Breast epithelium (tissue), 4 donors: ENCODE measurements around the gene ITIH5. TPM values are rescaled to one million over a fixed set of nuclear protein-coding genes. Genes with fewer than 3 reads are reported as not detected.

Source experiments
- DNase-seq, 2 donors: peaks; one replicate each; pipeline ENCODE4 v3.0.0-alpha.2; 2019; ENCODE audit warnings: low spot score in 2 of 2
- H3K27ac ChIP-seq, 2 donors: fragments of 200-600 bp; sonication (generic) in 1 of 2; one replicate each; pipeline ENCODE4 v1.5.1; 2016 to 2019; ENCODE audit warnings: mild to moderate bottlenecking in 1 of 2
- H3K27me3 ChIP-seq, 2 donors: fragments of 200-600 bp; sonication (generic) in 1 of 2; one replicate each; pipeline versions ENCODE4 v1.5.1 to v1.6.0; 2017 to 2019; ENCODE audit warnings: control low read depth in 1 of 2, mild to moderate bottlenecking in 1 of 2
- H3K36me3 ChIP-seq: fragments of 200-600 bp; one replicate; pipeline ENCODE4 v1.5.1; 2019
- H3K4me1 ChIP-seq, 2 donors: fragments of 200-600 bp; sonication (generic); one replicate each; pipeline ENCODE4 v1.5.1; 2016 to 2019; ENCODE audit warnings: control low read depth in 1 of 2
- H3K4me3 ChIP-seq, 3 donors: fragments of 200-600 bp; sonication (generic); 1 replicate in 2 of 3; 2 replicates in 1 of 3; pipeline ENCODE4 v1.5.1; 2016 to 2019; ENCODE audit warnings: mild to moderate bottlenecking in 3 of 3, moderate library complexity in 2 of 3
- H3K9me3 ChIP-seq, 2 donors: fragments of 200-600 bp; sonication (generic) in 1 of 2; one replicate each; pipeline ENCODE4 v1.5.1; 2016 to 2019; ENCODE audit warnings: control low read depth in 1 of 2
- POLR2A ChIP-seq: fragments of 450-650 bp; IDR thresholded peaks from one replicate; pipeline ENCODE4 v1.6.1; 2016; ENCODE audit warnings: antibody characterized with exemption, mild to moderate bottlenecking, moderate library complexity
- POLR2AphosphoS5 ChIP-seq, 3 donors: sonication (generic); formaldehyde crosslinking; IDR thresholded peaks; one replicate each; pipeline ENCODE4 v1.6.1; 2017; ENCODE audit warnings: antibody characterized with exemption in 3 of 3
- intact Hi-C: fragments of 100-400 bp; cut with DNase I; formaldehyde crosslinking; loops from one replicate; pipeline ENCODE4 v1.15.1; 2023; ENCODE audit warnings: low total_unique reads
- total RNA-seq, 3 donors: library from RNA; depleted of rRNA; stranded (reverse); fragments of >200 nt; gene quantifications; one replicate each; pipeline ENCODE4 v1.1.0, GENCODE V29; 2016
- TF ChIP-seq, protein P1 (sequence below), 3 donors: fragments of 450-650 bp; IDR thresholded peaks; one replicate each; pipeline ENCODE4 v1.5.1; 2016 to 2017; ENCODE audit warnings: antibody characterized with exemption in 3 of 3, mild to moderate bottlenecking in 3 of 3, moderate library complexity in 3 of 3

ITIH5 gene
- total RNA-seq, 3 donors from 2014 or later = 18.7 to 407 (median 54.1) TPM

DNA sequence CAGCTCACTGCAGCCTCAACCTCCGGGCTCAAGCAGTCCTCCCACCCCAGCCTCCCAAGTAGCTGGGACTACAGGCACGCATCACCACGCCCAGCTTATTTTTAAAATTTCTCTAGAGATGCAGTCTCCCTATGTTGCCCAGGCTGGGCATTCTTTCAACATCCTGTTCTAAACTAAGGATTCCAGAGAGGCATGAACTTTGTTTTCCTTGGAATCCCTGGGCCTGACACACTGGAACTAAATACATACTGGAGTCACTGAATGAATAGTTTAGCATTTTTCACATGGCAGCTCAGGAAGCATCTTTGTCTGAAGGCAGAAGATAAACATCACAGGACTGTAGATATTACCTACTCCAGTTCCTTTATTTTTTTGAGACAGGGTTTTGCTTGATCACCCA is 108.7 kb downstream of the ITIH5 start:
- Histone ChIP-seq H3K4me3 (no peak overlapping the region), H3K36me3 (no peaks in the 10 kb centered on the region), H3K9me3 (no peaks in the 10 kb centered on the region), H3K27me3 (no peaks in the 10 kb centered on the region), H3K4me1 (no peaks in the 10 kb centered on the region), H3K27ac (no peak overlapping the region)
- DNase-seq = no peak
- TF ChIP-seq, protein P1, sequence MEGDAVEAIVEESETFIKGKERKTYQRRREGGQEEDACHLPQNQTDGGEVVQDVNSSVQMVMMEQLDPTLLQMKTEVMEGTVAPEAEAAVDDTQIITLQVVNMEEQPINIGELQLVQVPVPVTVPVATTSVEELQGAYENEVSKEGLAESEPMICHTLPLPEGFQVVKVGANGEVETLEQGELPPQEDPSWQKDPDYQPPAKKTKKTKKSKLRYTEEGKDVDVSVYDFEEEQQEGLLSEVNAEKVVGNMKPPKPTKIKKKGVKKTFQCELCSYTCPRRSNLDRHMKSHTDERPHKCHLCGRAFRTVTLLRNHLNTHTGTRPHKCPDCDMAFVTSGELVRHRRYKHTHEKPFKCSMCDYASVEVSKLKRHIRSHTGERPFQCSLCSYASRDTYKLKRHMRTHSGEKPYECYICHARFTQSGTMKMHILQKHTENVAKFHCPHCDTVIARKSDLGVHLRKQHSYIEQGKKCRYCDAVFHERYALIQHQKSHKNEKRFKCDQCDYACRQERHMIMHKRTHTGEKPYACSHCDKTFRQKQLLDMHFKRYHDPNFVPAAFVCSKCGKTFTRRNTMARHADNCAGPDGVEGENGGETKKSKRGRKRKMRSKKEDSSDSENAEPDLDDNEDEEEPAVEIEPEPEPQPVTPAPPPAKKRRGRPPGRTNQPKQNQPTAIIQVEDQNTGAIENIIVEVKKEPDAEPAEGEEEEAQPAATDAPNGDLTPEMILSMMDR (IDR thresholded peaks at IDR 0.05) = no peak
- TF ChIP-seq POLR2A = no peak
- TF ChIP-seq POLR2AphosphoS5 (IDR thresholded peaks at IDR 0.05) = no peak
- intact Hi-C loops = no loop called here

DNA sequence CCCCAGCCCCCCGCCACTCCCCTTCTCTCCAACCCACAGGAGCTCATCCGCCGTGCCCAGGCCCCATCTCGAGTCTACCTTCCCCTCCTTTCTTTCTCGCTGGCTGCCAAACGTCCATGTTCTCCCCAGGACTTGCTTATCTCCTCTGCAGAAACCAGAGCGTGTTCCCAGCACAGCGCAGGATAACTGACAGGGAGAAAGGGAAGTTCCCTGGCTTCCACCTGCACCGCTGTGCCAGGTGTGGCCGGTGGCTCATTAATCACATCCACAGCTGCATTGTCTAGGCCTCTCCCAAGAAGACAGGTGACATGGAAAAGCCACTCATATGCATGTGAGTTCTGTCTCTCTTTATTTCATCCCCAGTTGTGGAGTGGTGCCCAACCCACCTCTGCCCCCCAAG is 113.2 kb downstream of the ITIH5 start:
- intact Hi-C loops = no loop called here
- no peaks in the 10 kb centered on the region for H3K4me1 ChIP-seq

DNA sequence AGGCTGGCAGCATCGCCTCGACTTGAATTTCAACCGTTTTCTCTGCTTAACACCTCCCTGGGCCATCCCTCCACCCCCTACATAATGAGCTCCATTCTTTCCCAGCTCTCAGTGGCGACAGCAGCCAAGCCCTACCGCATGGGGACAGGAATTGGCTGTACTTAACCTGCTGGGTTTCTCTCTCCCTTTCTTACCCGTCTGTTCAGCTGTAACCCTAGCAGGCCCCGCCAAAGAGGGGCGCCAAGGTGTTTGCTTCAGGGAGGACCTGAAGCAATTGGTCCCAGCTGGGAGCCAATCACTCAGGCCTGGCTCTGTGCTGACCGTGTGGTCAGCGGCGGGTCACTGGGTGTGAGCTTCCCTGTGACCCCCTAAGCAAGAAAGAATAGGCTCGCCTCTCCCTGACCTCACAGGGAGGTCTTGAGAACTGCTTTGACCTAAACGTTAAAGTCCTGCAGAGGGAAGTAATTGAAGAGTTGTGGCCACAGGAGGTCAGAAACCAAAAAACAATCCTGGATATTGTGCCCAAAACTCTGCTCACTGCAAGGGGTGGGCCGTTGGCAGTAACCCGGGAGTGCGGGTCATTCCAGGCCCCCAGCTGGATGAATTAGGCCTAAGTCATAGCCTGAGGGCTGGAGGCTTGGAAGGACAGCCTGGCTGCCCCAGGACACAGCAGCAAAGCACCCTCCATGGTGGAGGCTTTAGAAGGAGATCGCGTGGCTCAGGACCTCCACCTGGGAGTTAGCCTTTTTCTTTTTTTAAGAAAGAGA is 114.6 kb downstream of the ITIH5 start:
- no peak for TF ChIP-seq POLR2A
- TF ChIP-seq, protein P1 (IDR thresholded peaks at IDR 0.05) = no peak
- no peak for TF ChIP-seq POLR2AphosphoS5 (IDR thresholded peaks at IDR 0.05)
- Histone ChIP-seq H3K4me1 (no peaks in the 10 kb centered on the region), H3K36me3 (no peaks in the 10 kb centered on the region), H3K27me3 (no peaks in the 10 kb centered on the region), H3K27ac (peak overlapping the region in 1 of 2 donors; percentile 7), H3K4me3 (no peak overlapping the region), H3K9me3 (no peaks in the 10 kb centered on the region)
- peak in 1 of 2 donors; percentile 30 for DNase-seq
- intact Hi-C loops = no loop called here

More for the DNA sequence above, 113.2 kb downstream of the ITIH5 start:
- no peak for DNase-seq
- Histone ChIP-seq H3K27me3 (no peaks in the 10 kb centered on the region), H3K36me3 (no peaks in the 10 kb centered on the region), H3K9me3 (no peaks in the 10 kb centered on the region), H3K4me3 (no peak overlapping the region), H3K27ac (no peak overlapping the region)
- TF ChIP-seq, protein P1 (IDR thresholded peaks at IDR 0.05) = no peak
- TF ChIP-seq POLR2AphosphoS5 (IDR thresholded peaks at IDR 0.05) = no peak
- TF ChIP-seq POLR2A = no peak

DNA sequence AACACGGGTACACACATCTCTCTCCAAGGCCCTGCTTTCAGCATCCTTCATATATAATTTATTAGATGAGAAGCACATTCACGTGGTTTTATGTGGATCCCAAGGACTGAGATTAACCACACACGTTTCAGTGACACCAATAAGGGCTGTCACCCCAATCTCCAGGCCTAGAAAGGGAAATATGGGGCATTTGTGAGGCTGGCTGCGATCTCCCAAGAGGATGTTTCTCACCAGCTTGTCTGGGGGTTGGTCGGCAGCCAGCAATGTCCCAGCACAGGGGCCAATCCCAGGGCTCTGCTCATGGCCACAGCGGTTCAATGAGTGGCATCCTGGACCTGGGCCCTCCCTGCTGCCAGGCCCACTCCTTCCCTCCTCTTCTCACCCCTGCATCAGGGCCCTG is 115.5 kb downstream of the ITIH5 start:
- DNase-seq = no peak
- no peak for TF ChIP-seq POLR2A
- no peak for TF ChIP-seq POLR2AphosphoS5 (IDR thresholded peaks at IDR 0.05)
- TF ChIP-seq, protein P1 (IDR thresholded peaks at IDR 0.05) = no peak
- H3K4me3 ChIP-seq = no peak overlapping the region
- H3K9me3 ChIP-seq = no peaks in the 10 kb centered on the region
- H3K4me1 ChIP-seq = no peaks in the 10 kb centered on the region
- H3K36me3 ChIP-seq = no peaks in the 10 kb centered on the region
- H3K27me3 ChIP-seq = no peaks in the 10 kb centered on the region
- H3K27ac ChIP-seq = no peak overlapping the region
- intact Hi-C loops = no loop called here

DNA sequence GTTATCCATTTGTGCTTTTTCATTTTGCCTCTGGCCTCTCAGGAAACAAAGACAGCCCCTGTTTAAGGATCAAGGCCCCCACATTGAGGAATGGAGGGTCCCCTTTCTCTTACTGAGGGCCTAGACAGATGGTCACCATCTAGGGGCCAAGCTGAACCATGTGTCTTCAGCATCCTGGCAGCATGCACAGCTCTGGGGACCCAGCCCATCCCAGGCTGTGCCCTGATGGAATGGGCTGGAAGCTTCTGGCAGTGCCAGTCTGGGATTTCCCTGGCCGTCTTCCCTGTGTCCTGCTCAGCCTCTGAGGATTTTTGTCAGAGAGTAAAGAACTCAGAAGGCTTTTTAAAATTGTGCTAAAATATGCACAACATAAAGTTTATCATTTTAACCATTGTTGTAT is 116.8 kb downstream of the ITIH5 start:
- H3K4me1 ChIP-seq = no peaks in the 10 kb centered on the region
- H3K27me3 ChIP-seq = no peaks in the 10 kb centered on the region

More for the DNA sequence above, 116.8 kb downstream of the ITIH5 start:
- H3K36me3 ChIP-seq = no peaks in the 10 kb centered on the region
- TF ChIP-seq POLR2AphosphoS5 (IDR thresholded peaks at IDR 0.05) (no peak), POLR2A (no peak)
- TF ChIP-seq, protein P1 (IDR thresholded peaks at IDR 0.05) = no peak
- no peak overlapping the region for H3K4me3 ChIP-seq
- intact Hi-C loops = no loop called here
- DNase-seq = no peak
- H3K27ac ChIP-seq = no peak overlapping the region
- no peaks in the 10 kb centered on the region for H3K9me3 ChIP-seq
